HEK293 (cell line): ENCODE data around the gene NUF2.
"Not testable (repeated sequence)": the region's sequence is repeated elsewhere in the genome, so short reads cannot be mapped to it uniquely, and the experiment has no call there.

Experiments
- CTCF ChIA-PET: fragments of 350-600 bp; formaldehyde crosslinking; extraction: SDS; loops from one replicate; lab custom pipeline; 2021; ENCODE audit warnings: antibody characterized with exemption; lab: Yijun Ruan, JAX
- POLR2A ChIA-PET: fragments of 300-600 bp; formaldehyde crosslinking; extraction: SDS; loops from one replicate; lab custom pipeline; 2020; ENCODE audit warnings: antibody characterized with exemption, inconsistent platforms; lab: Yijun Ruan, JAX
- H3K27ac ChIP-seq: fragments of 200-500 bp; sonication (Bioruptor generic); 2 replicates; pipeline ENCODE4 v1.5.1; 2014; ENCODE audit warnings: low read depth, low read length, control low read depth, inconsistent platforms; ENCODE audit errors: extremely low read depth
- H3K36me3 ChIP-seq, 2 experiments: fragments of 200-500 bp in 1 of 2; sonication (Bioruptor generic) in 1 of 2; 1 replicate in 1 of 2; 2 replicates in 1 of 2; pipeline ENCODE4 v1.5.1; 2014 to 2017; ENCODE audit warnings: inconsistent platforms in 2 of 2, low read length in 2 of 2; ENCODE audit not compliant: control insufficient read depth in 2 of 2, insufficient read depth in 1 of 2
- H3K4me1 ChIP-seq: fragments of 200-500 bp; sonication (Bioruptor generic); 2 replicates; pipeline ENCODE4 v1.5.1; 2014; ENCODE audit warnings: mild to moderate bottlenecking, low read length, inconsistent platforms; ENCODE audit not compliant: control insufficient read depth, insufficient read depth
- H3K4me3 ChIP-seq: 2 replicates; pipeline ENCODE4 v1.5.1; 2011; ENCODE audit warnings: low read depth, mild to moderate bottlenecking, control low read depth, low read length, moderate library complexity
- H3K9me3 ChIP-seq: fragments of 200-500 bp; sonication (Bioruptor generic); 2 replicates; pipeline ENCODE4 v1.5.1; 2014; ENCODE audit warnings: low read depth, low read length, inconsistent platforms; ENCODE audit not compliant: control insufficient read depth, insufficient read depth
- HOXD13 ChIP-seq: sonication (generic); formaldehyde crosslinking; IDR thresholded peaks from 2 replicates; pipeline ENCODE4 v1.8.0; 2022; ENCODE audit warnings: missing genetic modification reagents, borderline replicate concordance
- KLF9 ChIP-seq: fragments of 450-650 bp; formaldehyde crosslinking; IDR thresholded peaks from 2 replicates; pipeline ENCODE4 v1.5.1; 2016; ENCODE audit warnings: missing biosample characterization, missing genetic modification characterization, low read depth
- MYNN ChIP-seq: fragments of 450-650 bp; formaldehyde crosslinking; IDR thresholded peaks from 2 replicates; pipeline ENCODE4 v1.5.1; 2016; ENCODE audit warnings: missing biosample characterization, missing genetic modification characterization, borderline replicate concordance
- SETDB1 ChIP-seq: IDR thresholded peaks from one replicate; pipeline ENCODE4 v1.6.1; 2017; ENCODE audit warnings: mild to moderate bottlenecking, low read length, moderate library complexity, mixed read lengths; ENCODE audit not compliant: insufficient read length
- ZBTB20 ChIP-seq: fragments of 450-650 bp; formaldehyde crosslinking; IDR thresholded peaks from 2 replicates; pipeline ENCODE4 v1.5.1; 2016; ENCODE audit warnings: missing biosample characterization, missing genetic modification characterization
- ZNF10 ChIP-seq: fragments of 450-650 bp; formaldehyde crosslinking; IDR thresholded peaks from 2 replicates; pipeline ENCODE4 v1.5.1; 2017; ENCODE audit warnings: missing biosample characterization, missing genetic modification characterization
- ZNF121 ChIP-seq: fragments of 450-650 bp; formaldehyde crosslinking; IDR thresholded peaks from 2 replicates; pipeline ENCODE4 v1.5.1; 2016; ENCODE audit warnings: missing biosample characterization, missing genetic modification characterization
- ZNF132 ChIP-seq: fragments of 450-650 bp; formaldehyde crosslinking; IDR thresholded peaks from 2 replicates; pipeline ENCODE4 v1.5.1; 2017; ENCODE audit warnings: missing biosample characterization, missing genetic modification characterization, borderline replicate concordance
- ZNF133 ChIP-seq: fragments of 450-650 bp; formaldehyde crosslinking; IDR thresholded peaks from 2 replicates; pipeline ENCODE4 v1.5.1; 2016; ENCODE audit warnings: missing biosample characterization, missing genetic modification characterization
- ZNF2 ChIP-seq: fragments of 450-650 bp; formaldehyde crosslinking; IDR thresholded peaks from 2 replicates; pipeline ENCODE4 v1.5.1; 2016; ENCODE audit warnings: missing biosample characterization, missing genetic modification characterization
- ZNF211 ChIP-seq: fragments of 450-650 bp; formaldehyde crosslinking; IDR thresholded peaks from 2 replicates; pipeline ENCODE4 v1.5.1; 2016; ENCODE audit warnings: low read depth, missing biosample characterization, missing genetic modification characterization
- ZNF513 ChIP-seq: fragments of 450-650 bp; IDR thresholded peaks from 2 replicates; pipeline ENCODE4 v1.5.1; 2018; ENCODE audit warnings: missing biosample characterization, missing genetic modification characterization
- ZNF654 ChIP-seq: fragments of 450-650 bp; formaldehyde crosslinking; IDR thresholded peaks from 2 replicates; pipeline ENCODE4 v1.5.1; 2016; ENCODE audit warnings: low read depth, missing biosample characterization, missing genetic modification characterization
- ZNF776 ChIP-seq: fragments of 450-650 bp; formaldehyde crosslinking; IDR thresholded peaks from 2 replicates; pipeline ENCODE4 v1.5.0; 2017; ENCODE audit warnings: missing biosample characterization, missing genetic modification characterization, borderline replicate concordance
- ZNF830 ChIP-seq: fragments of 450-650 bp; IDR thresholded peaks from 2 replicates; pipeline ENCODE4 v1.5.0; 2018; ENCODE audit warnings: missing biosample characterization, missing genetic modification characterization, low read depth, mild to moderate bottlenecking, moderate library complexity

The NUF2 gene

GRCh38 chr1:163315773-163316374 is 5.9 kb upstream of the NUF2 start:
- peaks cover 8 to 47% of the 10 kb centered on the region in 2 experiments; a peak in 2 of 3 replicates for H3K36me3 ChIP-seq
- TF ChIP-seq ZNF654 (tag by site-specific recombination) (peak; percentile 61), ZNF830 (no peak), KLF9 (no peak), MYNN (no peak), ZNF133 (tag by site-specific recombination) (no peak), ZNF2 (tag by site-specific recombination) (0 out of 2 replicates have a peak, but pooled peaks have one; percentile 37), ZNF132 (tag by site-specific recombination) (no peak), ZNF10 (no peak), HOXD13 (CRISPR knock-in tag) (no peak)
- TF ChIP-seq, all 188 proteins: peak for 2
- ChIA-PET CTCF (interaction anchor here (0.7 to 4.5 kb wide), 38 partner anchors 8 to 966 kb away, joined by 3 to 39 read pairs (median 4); partner anchors contain the start of gene RGS4), POLR2A (no interaction called here)
- no peak overlapping the region for H3K4me3 ChIP-seq
- H3K4me1 ChIP-seq, result no peaks in the 10 kb centered on the region
- H3K27ac ChIP-seq, result no peak overlapping the region
- H3K9me3 ChIP-seq, result no peaks in the 10 kb centered on the region

- POLR2A ChIA-PET, result no interaction called here
- CTCF ChIA-PET, result interaction anchor here (1.5 to 2.5 kb wide), 2 partner anchors 249 to 467 kb away, joined by 3 to 12 read pairs; no protein-coding TSS in a partner anchor
- H3K4me3 ChIP-seq, result peak overlapping the region; percentile 79
- no peaks in the 10 kb centered on the region for H3K4me1 ChIP-seq
- H3K9me3 ChIP-seq, result no peaks in the 10 kb centered on the region
- peaks cover 8 to 42% of the 10 kb centered on the region in 2 experiments; a peak in 2 of 3 replicates for H3K36me3 ChIP-seq
- TF ChIP-seq ZBTB20 (tag by site-specific recombination) (peak; percentile 98), ZNF513 (tag by site-specific recombination) (no peak), ZNF211 (tag by site-specific recombination) (no peak), ZNF776 (tag by site-specific recombination) (no peak)
- TF ChIP-seq, all 188 proteins: peak for 1
- H3K27ac ChIP-seq, result no peak overlapping the region
These were observed 863 bp upstream of the NUF2 start for GRCh38 chr1:163320891-163321290.

GRCh38 chr1:163323339-163323738 is 1.6 kb downstream of the NUF2 start:
- not testable (repeated sequence) for H3K9me3 ChIP-seq
- peak; percentile 95 for TF ChIP-seq ZNF121 (tag by site-specific recombination)
- TF ChIP-seq, all 188 proteins: peak for 1; not testable (repeated sequence) for 187
- H3K4me3 ChIP-seq, CTCF ChIA-PET, H3K27ac ChIP-seq, POLR2A ChIA-PET, H3K4me1 ChIP-seq: not testable (repeated sequence)
- H3K36me3 ChIP-seq, result peaks cover 4 to 40% of the 10 kb centered on the region in 2 experiments

GRCh38 chr1:163331116-163331515 is 9.4 kb downstream of the NUF2 start:
- ChIA-PET POLR2A (no interaction called here), CTCF (no interaction called here)
- TF ChIP-seq SETDB1 (peak; percentile 18), ZNF211 (tag by site-specific recombination) (no peak)
- Histone ChIP-seq H3K9me3 (no peaks in the 10 kb centered on the region), H3K27ac (no peak overlapping the region), H3K36me3 (peaks cover 34 to 75% of the 10 kb centered on the region in 2 experiments), H3K4me1 (no peaks in the 10 kb centered on the region), H3K4me3 (no peak overlapping the region)
